GM08714 (cell line): ENCODE measurements around the gene KIF27.
"Not testable (repeated sequence)": the region's sequence is repeated elsewhere in the genome, so short reads cannot be mapped to it uniquely, and the experiment has no call there.

Source experiments
- H3K4me3 ChIP-seq: fragments of 200-500 bp; sonication (Bioruptor generic); 2 replicates; pipeline ENCODE4 v1.5.1; 2014; ENCODE audit warnings: mild to moderate bottlenecking, low read length, inconsistent platforms
- ZNF274 ChIP-seq: IDR thresholded peaks from 2 replicates; pipeline ENCODE4 v1.6.1; 2012; ENCODE audit warnings: mild to moderate bottlenecking, low read depth, low read length

Gene KIF27

GRCh38 chr9:83940590-83941303 is 19.5 kb upstream of the KIF27 start:
- TF ChIP-seq ZNF274, result no peak
- no peak overlapping the region for H3K4me3 ChIP-seq

- no peak overlapping the region for H3K4me3 ChIP-seq
- TF ChIP-seq ZNF274, result no peak
Measured at GRCh38 chr9:83937861-83938455, 16.7 kb upstream of the KIF27 start.

GRCh38 chr9:83936523-83936922 is 15.3 kb upstream of the KIF27 start:
- no peak overlapping the region for H3K4me3 ChIP-seq
- no peak for TF ChIP-seq ZNF274

GRCh38 chr9:83935276-83935935 is 14.2 kb upstream of the KIF27 start:
- TF ChIP-seq ZNF274, result no peak
- H3K4me3 ChIP-seq, result no peak overlapping the region

- H3K4me3 ChIP-seq, result no peak overlapping the region
- no peak for TF ChIP-seq ZNF274
Measured at GRCh38 chr9:83934569-83935275, 13.5 kb upstream of the KIF27 start.

GRCh38 chr9:83933790-83934189 is 12.6 kb upstream of the KIF27 start:
- no peak overlapping the region for H3K4me3 ChIP-seq
- TF ChIP-seq ZNF274, result no peak

- no peak overlapping the region for H3K4me3 ChIP-seq
- no peak for TF ChIP-seq ZNF274
Measured at GRCh38 chr9:83932851-83933250, 11.6 kb upstream of the KIF27 start.

GRCh38 chr9:83932011-83932410 is 10.8 kb upstream of the KIF27 start:
- TF ChIP-seq ZNF274, result no peak
- H3K4me3 ChIP-seq, result no peak overlapping the region

GRCh38 chr9:83930881-83931280 is 9.6 kb upstream of the KIF27 start:
- no peak for TF ChIP-seq ZNF274
- no peak overlapping the region for H3K4me3 ChIP-seq

- H3K4me3 ChIP-seq, result no peak overlapping the region
- TF ChIP-seq ZNF274, result no peak
Measured at GRCh38 chr9:83927591-83927990, 6.4 kb upstream of the KIF27 start.

- TF ChIP-seq ZNF274, result no peak
Measured at GRCh38 chr9:83920469-83920926, 734 bp downstream of the KIF27 start.

GRCh38 chr9:83919111-83919510 is 2.1 kb downstream of the KIF27 start:
- no peak for TF ChIP-seq ZNF274
- no peak overlapping the region for H3K4me3 ChIP-seq

More at GRCh38 chr9:83920469-83920926, 734 bp downstream of the KIF27 start:
- H3K4me3 ChIP-seq, result peak overlapping the region; percentile 97

- H3K4me3 ChIP-seq, result not testable (repeated sequence)
Measured at GRCh38 chr9:83912194-83912593, 9.0 kb downstream of the KIF27 start.

GRCh38 chr9:83906144-83906543 is 15.1 kb downstream of the KIF27 start:
- no peak for TF ChIP-seq ZNF274
- no peak overlapping the region for H3K4me3 ChIP-seq

- not testable (repeated sequence) for H3K4me3 ChIP-seq
Measured at GRCh38 chr9:83900615-83901014, 20.6 kb downstream of the KIF27 start.

- H3K4me3 ChIP-seq, result not testable (repeated sequence)
Measured at GRCh38 chr9:83894301-83894700, 26.9 kb downstream of the KIF27 start.

- H3K4me3 ChIP-seq, result not testable (repeated sequence)
Measured at GRCh38 chr9:83886498-83886897, 34.7 kb downstream of the KIF27 start.

- not testable (repeated sequence) for H3K4me3 ChIP-seq
Measured at GRCh38 chr9:83885559-83886240, 35.5 kb downstream of the KIF27 start.

GRCh38 chr9:83881687-83882408 is 39.4 kb downstream of the KIF27 start:
- H3K4me3 ChIP-seq, result not testable (repeated sequence)
